CD4-positive, alpha-beta T cell (primary cell): ENCODE data around the gene CDC7. TPM values are rescaled to one million over a fixed set of nuclear protein-coding genes. Genes with fewer than 3 reads are reported as not detected.

ENCODE experiments used
- ATAC-seq: fragments of 200-7000 bp; cut with Tn5 transposase; one replicate; pipeline ENCODE4 v1.10.0; 2022; ENCODE audit warnings: mild to moderate bottlenecking; ENCODE audit not compliant: poor library complexity
- CTCF ChIA-PET: fragments of 350-600 bp; sonication (Branson Sonifier 250); formaldehyde crosslinking; loops from one replicate; lab custom pipeline; 2021; ENCODE audit warnings: antibody characterized with exemption, inconsistent platforms; lab: Charles Lee
- POLR2A ChIA-PET: fragments of 350-600 bp; sonication (Branson Sonifier 250); formaldehyde crosslinking; loops from one replicate; lab custom pipeline; 2021; ENCODE audit warnings: antibody characterized with exemption, inconsistent platforms; lab: Charles Lee
- DNase-seq, 14 experiments: peaks; one replicate each; pipeline ENCODE4 v3.0.0-alpha.2; 2013 to 2020; ENCODE audit warnings: mixed read lengths in 2 of 14
- H3K27ac ChIP-seq, 2 donors: one replicate each; pipeline versions ENCODE4 v1.5.1 to v1.7.0; 2013; ENCODE audit warnings: low read length in 2 of 2, low read depth in 1 of 2, mild to moderate bottlenecking in 1 of 2
- H3K27me3 ChIP-seq, 2 experiments: 1 replicate in 1 of 2; 2 replicates in 1 of 2; pipeline versions ENCODE4 v1.6.1 to v1.7.0; 2013; ENCODE audit warnings: low read length in 2 of 2, control low read depth in 1 of 2, mild to moderate bottlenecking in 1 of 2, moderate library complexity in 1 of 2; ENCODE audit not compliant: insufficient read depth in 2 of 2, control insufficient read depth in 1 of 2
- H3K36me3 ChIP-seq: one replicate; pipeline ENCODE4 v1.6.1; 2013; ENCODE audit warnings: low read length, control low read depth; ENCODE audit not compliant: insufficient read depth
- H3K4me1 ChIP-seq: one replicate; pipeline ENCODE4 v1.6.1; 2013; ENCODE audit warnings: low read length, control low read depth; ENCODE audit not compliant: insufficient read depth
- H3K4me3 ChIP-seq: one replicate; pipeline ENCODE4 v1.5.1; 2013; ENCODE audit warnings: mild to moderate bottlenecking, low read length, moderate library complexity
- H3K9me3 ChIP-seq, 2 experiments: 1 replicate in 1 of 2; 2 replicates in 1 of 2; pipeline versions ENCODE4 v1.6.1 to v1.7.0; 2013; ENCODE audit warnings: low read length in 2 of 2, mild to moderate bottlenecking in 2 of 2, control low read depth in 1 of 2, moderate library complexity in 1 of 2; ENCODE audit not compliant: control insufficient read depth in 1 of 2, insufficient read depth in 1 of 2
- H3K27ac Mint-ChIP-seq: one replicate; pipeline ENCODE4 v1.8.0; 2020; ENCODE audit warnings: mixed read lengths
- H3K27me3 Mint-ChIP-seq: one replicate; pipeline ENCODE4 v1.8.0; 2021; ENCODE audit warnings: mixed read lengths
- H3K36me3 Mint-ChIP-seq: one replicate; pipeline ENCODE4 v1.8.0; 2021; ENCODE audit warnings: low read depth, mixed read lengths
- H3K4me1 Mint-ChIP-seq: one replicate; pipeline ENCODE4 v1.8.0; 2021; ENCODE audit warnings: low read depth, mixed read lengths
- H3K4me3 Mint-ChIP-seq: one replicate; pipeline ENCODE4 v1.8.0; 2020; ENCODE audit warnings: mild to moderate bottlenecking, mixed read lengths
- H3K9me3 Mint-ChIP-seq: one replicate; pipeline ENCODE4 v1.8.0; 2020; ENCODE audit warnings: mixed read lengths
- intact Hi-C, 2 experiments: fragments of 100-400 bp; cut with DNase I in 1 of 2; cut with micrococcal nuclease in 1 of 2; formaldehyde crosslinking; loops; one replicate each; pipeline versions ENCODE4 v1.15.1 to v1.9.0; 2023 to 2025; cut with DNase I, micrococcal nuclease
- total RNA-seq, 174 experiments: library from RNA in 2 of 174; stranded (reverse) in 2 of 174; gene quantifications; one replicate each; pipeline ENCODE4 v1.2.3 and lab custom pipeline; 2021 to 2026
- TF ChIP-seq, protein P1 (sequence below): fragments of 200-600 bp; IDR thresholded peaks from one replicate; pipeline ENCODE4 v1.8.0; 2022; ENCODE audit warnings: antibody characterized with exemption, mild to moderate bottlenecking

CDC7 gene
- total RNA-seq, 2 experiments from 2014 or later, result 4.2 to 4.8 TPM

GRCh38 chr1:91527781-91528180, 27.1 kb downstream of the CDC7 start:
- Mint-ChIP-seq H3K4me3 (no peak overlapping the region), H3K27ac (no peak overlapping the region), H3K4me1 (peaks cover 23% of the 10 kb centered on the region), H3K27me3 (no peaks in the 10 kb centered on the region), H3K36me3 (no peaks in the 10 kb centered on the region), H3K9me3 (no peaks in the 10 kb centered on the region)
- H3K4me1 ChIP-seq, result peaks cover 11% of the 10 kb centered on the region
- ATAC-seq, result no peak
- intact Hi-C loops, result no loop called here
- no peak for DNase-seq
- POLR2A ChIA-PET, result no interaction called here
- CTCF ChIA-PET, result no interaction called here
- H3K9me3 ChIP-seq, result no peaks in the 10 kb centered on the region
- no peak overlapping the region for H3K4me3 ChIP-seq
- H3K27ac ChIP-seq, result no peak overlapping the region
- H3K27me3 ChIP-seq, result no peaks in the 10 kb centered on the region
- no peaks in the 10 kb centered on the region for H3K36me3 ChIP-seq
- TF ChIP-seq, protein P1, sequence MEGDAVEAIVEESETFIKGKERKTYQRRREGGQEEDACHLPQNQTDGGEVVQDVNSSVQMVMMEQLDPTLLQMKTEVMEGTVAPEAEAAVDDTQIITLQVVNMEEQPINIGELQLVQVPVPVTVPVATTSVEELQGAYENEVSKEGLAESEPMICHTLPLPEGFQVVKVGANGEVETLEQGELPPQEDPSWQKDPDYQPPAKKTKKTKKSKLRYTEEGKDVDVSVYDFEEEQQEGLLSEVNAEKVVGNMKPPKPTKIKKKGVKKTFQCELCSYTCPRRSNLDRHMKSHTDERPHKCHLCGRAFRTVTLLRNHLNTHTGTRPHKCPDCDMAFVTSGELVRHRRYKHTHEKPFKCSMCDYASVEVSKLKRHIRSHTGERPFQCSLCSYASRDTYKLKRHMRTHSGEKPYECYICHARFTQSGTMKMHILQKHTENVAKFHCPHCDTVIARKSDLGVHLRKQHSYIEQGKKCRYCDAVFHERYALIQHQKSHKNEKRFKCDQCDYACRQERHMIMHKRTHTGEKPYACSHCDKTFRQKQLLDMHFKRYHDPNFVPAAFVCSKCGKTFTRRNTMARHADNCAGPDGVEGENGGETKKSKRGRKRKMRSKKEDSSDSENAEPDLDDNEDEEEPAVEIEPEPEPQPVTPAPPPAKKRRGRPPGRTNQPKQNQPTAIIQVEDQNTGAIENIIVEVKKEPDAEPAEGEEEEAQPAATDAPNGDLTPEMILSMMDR, result no peak

GRCh38 chr1:91529856-91530255, 29.2 kb downstream of the CDC7 start:
- intact Hi-C loops, result no loop called here
- H3K27me3 ChIP-seq, result no peaks in the 10 kb centered on the region
- Mint-ChIP-seq H3K4me1 (peaks cover 15% of the 10 kb centered on the region), H3K27me3 (no peaks in the 10 kb centered on the region), H3K27ac (no peak overlapping the region), H3K4me3 (no peak overlapping the region), H3K36me3 (no peaks in the 10 kb centered on the region), H3K9me3 (no peaks in the 10 kb centered on the region)
- ChIA-PET POLR2A (interaction anchor here (1.2 kb wide), 1 partner anchor 356 kb away, joined by 3 read pairs; the partner anchor contains the start of gene TGFBR3), CTCF (interaction anchor here (1.0 kb wide), 1 partner anchor 48 kb away, joined by 3 read pairs; no protein-coding TSS in a partner anchor)
- H3K36me3 ChIP-seq, result no peaks in the 10 kb centered on the region
- ATAC-seq (no peak), DNase-seq (peak in 3 of 14 experiments; percentile 27 to 46 (median 45))
- H3K4me3 ChIP-seq, result no peak overlapping the region
- TF ChIP-seq, protein P1, result no peak
- H3K9me3 ChIP-seq, result no peaks in the 10 kb centered on the region
- H3K4me1 ChIP-seq, result peaks cover 12% of the 10 kb centered on the region
- no peak overlapping the region for H3K27ac ChIP-seq

GRCh38 chr1:91533361-91534024, 32.8 kb downstream of the CDC7 start:
- ChIA-PET POLR2A (no interaction called here), CTCF (no interaction called here)
- Histone ChIP-seq H3K36me3 (no peaks in the 10 kb centered on the region), H3K27me3 (no peaks in the 10 kb centered on the region), H3K27ac (no peak overlapping the region), H3K4me1 (peaks cover 12% of the 10 kb centered on the region), H3K4me3 (no peak overlapping the region), H3K9me3 (no peaks in the 10 kb centered on the region)
- no peak for ATAC-seq
- no peak overlapping the region for H3K27ac Mint-ChIP-seq
- no peak for DNase-seq
- no peaks in the 10 kb centered on the region for H3K36me3 Mint-ChIP-seq
- H3K4me3 Mint-ChIP-seq, result no peak overlapping the region
- H3K27me3 Mint-ChIP-seq, result no peaks in the 10 kb centered on the region
- peaks cover 15% of the 10 kb centered on the region for H3K4me1 Mint-ChIP-seq
- TF ChIP-seq, protein P1, result no peak
- intact Hi-C loops, result no loop called here
- no peaks in the 10 kb centered on the region for H3K9me3 Mint-ChIP-seq
